Stimulated activated CD8-positive, alpha-beta memory T cell treated with anti-CD3 and anti-CD28 coated beads, Interleukin-15, amount 100 ng/mL, for 4 hours (primary cell): ENCODE measurements around the gene MKX.

Experiments used
- DNase-seq, 2 donors: peaks; one replicate each; pipeline ENCODE4 v3.0.0-alpha.2; 2020; ENCODE audit warnings: low read depth in 2 of 2

The MKX gene

GRCh38 chr10:27742195-27743011, 3.2 kb downstream of the MKX start:
- peak; percentile 51 to 59 for DNase-seq

GRCh38 chr10:27741173-27742091, 4.2 kb downstream of the MKX start:
- no peak for DNase-seq

GRCh38 chr10:27736396-27736795, 9.2 kb downstream of the MKX start:
- DNase-seq = no peak

GRCh38 chr10:27730041-27730440, 15.6 kb downstream of the MKX start:
- no peak for DNase-seq

- no peak for DNase-seq
Observed at GRCh38 chr10:27728338-27728737, 17.3 kb downstream of the MKX start.

- no peak for DNase-seq
Observed at GRCh38 chr10:27724287-27724686, 21.3 kb downstream of the MKX start.

- no peak for DNase-seq
Observed at GRCh38 chr10:27723436-27723835, 22.2 kb downstream of the MKX start.

- DNase-seq = no peak
Observed at GRCh38 chr10:27720529-27720928, 25.1 kb downstream of the MKX start.

- DNase-seq = no peak
Observed at GRCh38 chr10:27719052-27719451, 26.6 kb downstream of the MKX start.

- DNase-seq = no peak
Observed at GRCh38 chr10:27717861-27718260, 27.8 kb downstream of the MKX start.

- no peak for DNase-seq
Observed at GRCh38 chr10:27717224-27717623, 28.4 kb downstream of the MKX start.

- no peak for DNase-seq
Observed at GRCh38 chr10:27716521-27716920, 29.1 kb downstream of the MKX start.

GRCh38 chr10:27715505-27715904, 30.1 kb downstream of the MKX start:
- no peak for DNase-seq

- DNase-seq = no peak
Observed at GRCh38 chr10:27714349-27714748, 31.3 kb downstream of the MKX start.

GRCh38 chr10:27713941-27714340, 31.7 kb downstream of the MKX start:
- DNase-seq = no peak

GRCh38 chr10:27710014-27710413, 35.6 kb downstream of the MKX start:
- DNase-seq = no peak

- DNase-seq = no peak
Observed at GRCh38 chr10:27709304-27709703, 36.3 kb downstream of the MKX start.

- no peak for DNase-seq
Observed at GRCh38 chr10:27701938-27702537, 43.6 kb downstream of the MKX start.

- DNase-seq = no peak
Observed at GRCh38 chr10:27699776-27700175, 45.8 kb downstream of the MKX start.

- no peak for DNase-seq
Observed at GRCh38 chr10:27698961-27699360, 46.7 kb downstream of the MKX start.

- no peak for DNase-seq
Observed at GRCh38 chr10:27696466-27696865, 49.2 kb downstream of the MKX start.

- DNase-seq = no peak
Observed at GRCh38 chr10:27695706-27696105, 49.9 kb downstream of the MKX start.
